GM19468 (cell line): Measurements from ENCODE around the gene PRR30.
"Not testable (repeated sequence)": the region's sequence is repeated elsewhere in the genome, so short reads cannot be mapped to it uniquely, and the experiment has no call there.

ENCODE experiments used
- ATAC-seq: cut with Tn5 transposase; IDR thresholded peaks from one replicate; pipeline ENCODE4 v1.9.1; 2021; ENCODE audit warnings: mild to moderate bottlenecking, moderate library complexity, moderate number of reproducible peaks; ENCODE audit not compliant: unreplicated experiment; ENCODE audit errors: extremely low read depth

Gene PRR30

GRCh38 chr2:27133195-27133875 lies 5.9 kb downstream of the PRR30 start:
- ATAC-seq, result no peak

DNA sequence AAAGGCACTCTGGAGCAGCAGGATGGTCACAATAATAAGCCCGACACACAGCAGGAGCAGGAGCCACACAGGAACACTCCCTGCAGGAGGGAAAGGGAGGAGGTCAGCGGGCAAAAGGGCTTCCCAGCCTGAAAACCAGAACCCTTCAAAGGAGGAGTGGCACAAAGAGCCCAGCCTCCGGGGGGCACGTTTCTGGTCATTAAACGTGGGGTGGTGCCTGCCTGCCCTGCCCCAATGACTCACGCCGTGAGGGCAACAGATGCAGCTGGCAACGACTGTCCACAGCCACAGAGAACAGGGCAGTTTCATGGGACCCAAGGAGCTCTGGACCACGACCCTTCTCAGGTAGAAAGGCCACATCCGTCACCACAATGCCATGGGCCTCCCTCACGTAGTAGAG lies 7.8 kb downstream of the PRR30 start:
- no peak for ATAC-seq

- no peak for ATAC-seq
Observed at GRCh38 chr2:27130396-27130795, 8.8 kb downstream of the PRR30 start.

DNA sequence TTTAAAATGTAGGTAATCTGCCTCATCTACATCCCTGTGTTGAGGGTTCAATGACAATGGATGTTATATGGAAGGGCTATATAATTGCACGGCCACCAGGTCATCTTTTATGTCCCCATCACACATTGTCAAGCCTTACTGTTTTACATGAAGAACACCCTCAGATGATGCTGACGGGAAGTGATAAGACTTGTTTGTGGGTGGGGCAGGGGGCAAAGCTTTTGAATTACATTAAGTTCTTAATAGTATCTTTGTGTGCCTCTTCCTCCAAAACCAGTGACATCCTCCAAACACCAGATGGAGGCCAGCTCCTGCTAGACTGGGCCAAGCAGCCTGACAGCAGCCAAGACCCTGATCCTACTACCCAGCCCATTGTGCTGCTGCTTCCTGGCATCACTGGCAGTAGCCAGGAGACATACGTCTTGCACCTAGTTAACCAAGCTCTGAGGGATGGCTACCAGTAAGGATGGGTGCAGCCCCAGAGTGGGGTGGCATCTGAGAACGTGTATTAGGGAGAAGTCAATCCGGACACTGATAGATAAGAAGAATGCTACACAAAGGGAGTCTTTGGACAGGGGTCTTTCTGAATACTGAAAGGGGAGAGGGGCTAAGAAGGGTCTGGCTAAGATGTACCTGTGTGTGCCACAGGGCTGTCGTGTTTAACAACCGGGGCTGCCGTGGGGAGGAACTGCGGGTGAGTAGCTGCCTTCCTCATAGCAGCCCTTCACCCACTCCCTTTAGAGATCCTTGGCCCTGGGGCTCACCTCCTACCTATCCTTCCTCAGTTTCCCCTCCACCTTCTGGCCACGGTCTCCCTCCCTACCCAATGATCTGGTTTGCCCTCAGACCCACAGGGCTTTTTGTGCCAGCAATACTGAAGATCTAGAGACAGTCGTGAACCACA lies 10.3 kb downstream of the PRR30 start:
- no peak for ATAC-seq

DNA sequence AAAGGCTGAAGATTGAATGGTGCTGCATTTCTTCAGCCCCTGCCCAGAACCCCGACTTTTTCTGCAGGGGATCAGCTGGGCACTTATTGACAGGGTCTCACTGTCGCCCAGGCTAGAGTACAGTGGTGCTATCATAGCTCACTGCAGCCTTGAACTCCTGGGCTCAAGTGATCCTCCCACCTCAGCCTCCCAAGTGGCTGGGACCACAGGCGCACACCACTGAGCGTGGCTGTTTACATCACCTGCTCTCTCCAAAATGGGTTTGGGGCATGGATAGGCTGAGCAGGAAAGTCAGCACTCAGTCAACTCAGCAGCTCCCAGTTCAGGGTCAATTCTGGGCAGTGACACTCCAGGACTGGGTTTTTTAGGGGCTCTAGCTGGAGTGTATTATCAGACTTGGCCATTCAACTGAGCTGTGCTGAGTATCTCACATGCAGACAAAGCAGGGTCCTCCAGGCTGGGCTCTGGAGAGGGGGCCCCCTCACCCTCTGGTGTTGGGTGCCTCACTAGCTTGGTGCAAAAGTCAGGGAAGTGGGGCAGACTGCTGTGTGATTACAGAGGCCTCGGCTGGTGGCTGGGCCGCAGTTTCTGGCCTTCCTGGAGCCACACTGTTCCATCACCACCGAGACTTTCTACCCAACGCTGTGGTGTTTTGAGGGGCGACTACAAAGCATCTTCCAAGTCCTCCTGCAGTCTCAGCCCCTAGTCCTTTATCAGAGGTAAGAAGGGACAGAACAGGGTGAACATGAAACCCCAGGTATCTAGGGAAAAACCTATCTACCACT lies 11.1 kb downstream of the PRR30 start:
- no peak for ATAC-seq

GRCh38 chr2:27126252-27126710 lies 12.9 kb downstream of the PRR30 start:
- ATAC-seq, result no peak

DNA sequence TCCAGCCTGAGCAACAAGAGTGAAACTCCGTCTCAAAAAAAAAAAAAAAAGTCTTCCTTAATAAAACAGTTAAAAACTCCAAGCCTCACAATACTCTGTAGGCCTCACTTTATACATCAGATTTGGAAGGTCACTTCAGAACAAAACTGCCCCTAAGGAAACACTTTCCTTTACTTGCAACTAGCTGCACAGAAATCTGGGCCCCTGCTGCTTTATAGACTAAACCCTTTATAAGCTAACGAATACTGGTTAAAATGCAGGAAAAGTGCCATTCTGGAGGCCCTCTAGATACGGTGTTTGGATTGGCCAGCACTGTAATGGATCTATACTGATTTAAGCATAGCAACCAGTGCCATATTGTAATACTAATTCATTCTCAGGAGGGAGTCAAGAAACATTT lies 14.1 kb downstream of the PRR30 start:
- no peak for ATAC-seq

DNA sequence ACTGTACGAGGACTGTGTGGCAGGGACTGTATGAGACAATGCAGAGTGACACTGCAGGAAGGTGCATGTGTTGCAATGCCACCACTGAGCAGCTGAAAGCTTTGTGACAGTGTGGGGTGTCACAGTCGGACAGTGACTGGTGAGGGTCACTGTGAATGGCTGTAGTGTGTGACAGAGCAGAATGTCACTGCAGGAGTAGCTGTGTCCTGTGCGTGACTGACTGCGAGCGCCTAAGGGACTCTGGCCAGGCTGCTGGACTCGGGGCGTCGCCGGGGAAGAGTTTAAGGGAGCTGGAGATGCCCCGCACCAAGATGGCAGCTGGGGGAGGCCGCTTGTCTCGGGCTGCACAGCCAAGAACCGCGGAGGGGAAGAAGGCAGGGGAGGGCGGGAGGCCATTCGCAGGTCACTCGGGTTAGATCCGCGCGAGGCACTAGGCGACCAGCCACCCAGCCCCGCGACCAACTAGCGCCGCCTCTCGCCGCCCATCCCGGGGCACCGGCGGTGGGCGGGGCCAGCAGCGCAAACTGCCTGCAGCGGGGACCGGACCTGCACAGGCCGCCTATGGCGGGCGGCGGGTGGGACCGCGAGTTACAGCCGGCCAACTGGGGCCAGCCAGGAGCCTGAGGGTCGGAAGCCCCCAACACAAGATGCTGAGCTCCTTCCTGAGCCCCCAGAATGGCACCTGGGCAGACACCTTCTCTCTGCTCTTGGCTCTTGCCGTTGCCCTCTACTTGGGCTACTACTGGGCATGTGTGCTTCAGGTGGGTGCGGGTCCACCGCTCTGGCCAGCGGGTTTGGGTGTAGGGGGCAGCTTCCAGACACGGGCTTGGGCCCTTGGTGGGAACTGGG lies 15.7 kb downstream of the PRR30 start, which contains the start of gene ABHD1:
Gene ABHD1 (plus strand): TSS at position 514 of the 849 bp plus-strand sequence. CDS start 134 bp downstream, at position 648.
- no peak for ATAC-seq

- ATAC-seq, result no peak
Observed at GRCh38 chr2:27122791-27123190, 16.4 kb downstream of the PRR30 start.

DNA sequence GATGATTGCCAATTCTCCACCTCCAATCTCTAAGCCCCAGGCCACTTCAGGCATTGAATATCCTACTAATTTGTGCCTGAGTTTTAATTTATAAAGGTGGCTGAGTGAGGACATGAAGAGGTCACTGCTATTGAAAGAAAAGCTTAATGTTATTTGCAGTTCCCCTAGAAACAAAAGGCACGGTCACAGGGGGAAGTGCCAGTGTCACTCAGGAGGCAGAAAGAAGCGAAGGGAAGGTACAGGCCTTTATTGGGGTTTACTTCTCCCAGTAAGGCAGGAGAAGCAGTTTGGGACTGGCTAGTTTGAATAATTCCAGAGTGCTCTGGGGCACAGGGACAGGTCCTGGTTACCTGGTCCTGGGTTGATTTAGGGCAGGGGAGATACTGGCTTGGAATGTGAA lies 17.3 kb downstream of the PRR30 start:
- no peak for ATAC-seq

DNA sequence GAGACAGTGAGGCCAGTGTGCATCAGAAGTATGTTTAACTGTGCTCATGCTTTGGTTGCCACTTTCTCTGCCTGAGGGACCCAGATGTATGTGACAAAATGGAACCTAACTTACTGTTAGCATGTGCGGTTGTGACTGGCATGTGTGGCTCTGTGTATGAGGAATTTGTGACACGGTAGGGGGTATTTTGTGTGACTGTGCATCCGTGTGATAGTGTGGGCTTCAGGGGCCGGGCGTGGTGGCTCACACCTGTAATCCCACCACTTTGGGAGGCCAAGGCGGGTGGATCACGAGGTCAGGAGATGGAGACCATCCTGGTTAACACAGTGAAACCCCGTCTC lies 19.9 kb downstream of the PRR30 start:
- ATAC-seq, result not testable (repeated sequence)

GRCh38 chr2:27118525-27119329 lies 20.5 kb downstream of the PRR30 start, which contains the start of gene CGREF1:
TSS of gene CGREF1 (minus strand) at chr2:27119128. CDS start at chr2:27104366, 14,762 bp downstream.
- ATAC-seq, result no peak

- no peak for ATAC-seq
Observed at GRCh38 chr2:27117995-27118524, 21.1 kb downstream of the PRR30 start.

DNA sequence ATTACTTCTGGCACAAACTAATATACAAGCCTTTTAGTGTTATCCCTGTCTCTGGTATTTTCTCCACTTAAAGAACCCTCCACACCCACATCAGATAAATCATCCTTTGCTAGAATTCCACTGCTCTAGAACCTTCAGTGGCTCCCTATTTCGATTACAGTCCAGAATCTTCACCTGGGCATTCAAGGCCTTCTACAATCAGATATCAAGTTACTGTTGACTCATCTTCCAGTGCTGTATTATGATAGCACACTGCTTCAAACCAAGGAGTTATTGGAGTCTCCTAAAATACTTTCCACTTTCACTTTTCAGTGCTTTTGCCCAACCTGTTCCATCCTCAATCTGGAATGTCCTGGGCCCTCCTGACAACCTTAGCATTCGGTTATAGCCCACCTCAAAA lies 23.7 kb downstream of the PRR30 start:
- no peak for ATAC-seq

- ATAC-seq, result not testable (repeated sequence)
Observed at GRCh38 chr2:27111392-27112078, 27.7 kb downstream of the PRR30 start.

DNA sequence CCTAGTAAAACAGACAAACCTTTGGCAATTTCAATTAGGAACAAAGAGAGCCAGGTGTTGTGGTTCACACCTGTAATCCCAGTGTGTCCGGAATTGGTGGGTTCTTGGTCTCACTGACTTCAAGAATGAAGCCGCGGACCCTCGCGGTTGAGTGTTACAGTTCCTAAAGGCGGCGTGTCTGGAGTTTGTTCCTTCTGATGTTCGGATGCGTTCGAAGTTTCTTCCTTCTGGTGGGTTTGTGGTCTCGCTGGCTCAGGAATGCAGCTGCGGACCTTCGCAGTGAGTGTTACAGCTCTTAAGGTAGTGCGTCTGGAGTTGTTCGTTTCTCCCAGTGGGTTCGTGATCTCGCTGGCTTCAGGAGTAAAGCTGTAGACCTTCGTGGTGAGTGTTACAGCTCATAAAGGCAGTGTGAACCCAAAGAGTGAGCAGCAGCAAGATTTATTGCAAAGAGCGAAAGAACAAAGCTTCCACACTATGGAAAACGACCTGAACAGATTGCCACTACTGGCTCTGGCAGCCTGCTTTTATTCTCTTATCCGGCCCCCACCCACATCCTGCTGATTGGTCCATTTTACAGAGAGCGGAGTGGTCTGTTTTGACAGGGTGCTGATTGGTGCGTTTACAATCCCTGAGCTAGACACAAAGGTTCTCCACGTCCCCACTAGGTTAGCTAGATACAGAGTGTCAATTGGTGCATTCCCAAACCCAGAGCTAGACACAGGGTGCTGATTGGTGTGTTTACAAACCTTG lies 28.4 kb downstream of the PRR30 start:
- ATAC-seq, result not testable (repeated sequence)

DNA sequence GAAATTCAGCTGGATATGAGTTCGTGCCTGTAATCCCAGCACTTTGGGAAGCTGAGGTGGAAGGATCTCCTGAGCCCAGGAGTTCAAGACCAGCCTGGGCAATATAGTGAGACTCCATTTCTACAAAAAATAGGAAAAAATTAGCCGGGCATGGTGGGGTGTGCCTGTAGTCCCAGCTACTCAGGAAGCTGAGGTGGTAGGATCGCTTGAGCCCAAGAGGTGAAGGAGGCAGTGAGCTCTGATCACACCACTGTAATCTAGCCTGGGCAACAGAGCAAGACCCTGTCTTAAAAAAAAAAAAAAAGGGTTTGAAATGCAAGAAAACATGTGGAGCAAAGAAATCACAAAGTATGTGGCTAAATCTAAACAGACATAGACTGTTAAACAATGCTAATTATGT lies 30.1 kb downstream of the PRR30 start:
- no peak for ATAC-seq
